ENCODE measurements around the gene PIM3.

DNA sequence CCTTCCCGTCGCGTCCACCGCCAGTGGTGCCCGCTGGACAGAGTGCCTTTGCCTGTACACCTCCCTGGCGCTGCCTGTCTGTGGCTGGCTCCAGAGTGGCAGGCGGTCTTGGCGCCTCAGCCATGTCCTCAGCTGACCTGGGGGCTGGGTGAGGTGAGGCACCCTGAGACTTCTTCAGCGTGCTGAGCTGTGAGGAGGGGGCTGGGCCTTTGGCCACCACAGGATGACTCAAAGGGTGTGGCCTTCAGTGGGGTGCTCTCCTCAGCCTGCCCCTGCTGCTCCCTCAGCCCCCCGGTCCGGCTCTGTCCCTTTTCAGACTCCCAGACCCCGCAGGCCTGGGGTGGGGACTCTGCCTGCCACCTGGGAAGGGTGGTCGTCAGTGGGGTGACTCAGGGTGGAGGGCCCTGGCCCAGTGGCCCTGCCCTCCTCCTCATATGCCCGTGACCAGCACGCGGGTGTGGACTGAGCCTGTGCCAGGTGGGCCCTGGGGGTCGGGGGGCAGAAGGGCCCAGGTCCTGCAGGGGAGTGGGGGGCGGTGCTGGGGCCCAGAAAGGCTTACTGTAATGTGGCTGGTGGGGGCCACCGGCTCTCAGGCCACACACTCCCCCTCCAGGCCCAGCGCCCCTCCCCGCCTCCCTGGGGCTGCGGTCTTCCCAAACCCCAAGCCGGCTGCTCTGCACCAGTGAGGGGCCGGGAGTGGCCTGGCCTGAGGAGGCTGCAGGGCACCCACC is 26.2 kb upstream of the PIM3 start:
- no peak for TF ChIP-seq POLR2A (IDR thresholded peaks at IDR 0.05)
- TF ChIP-seq, protein P1, sequence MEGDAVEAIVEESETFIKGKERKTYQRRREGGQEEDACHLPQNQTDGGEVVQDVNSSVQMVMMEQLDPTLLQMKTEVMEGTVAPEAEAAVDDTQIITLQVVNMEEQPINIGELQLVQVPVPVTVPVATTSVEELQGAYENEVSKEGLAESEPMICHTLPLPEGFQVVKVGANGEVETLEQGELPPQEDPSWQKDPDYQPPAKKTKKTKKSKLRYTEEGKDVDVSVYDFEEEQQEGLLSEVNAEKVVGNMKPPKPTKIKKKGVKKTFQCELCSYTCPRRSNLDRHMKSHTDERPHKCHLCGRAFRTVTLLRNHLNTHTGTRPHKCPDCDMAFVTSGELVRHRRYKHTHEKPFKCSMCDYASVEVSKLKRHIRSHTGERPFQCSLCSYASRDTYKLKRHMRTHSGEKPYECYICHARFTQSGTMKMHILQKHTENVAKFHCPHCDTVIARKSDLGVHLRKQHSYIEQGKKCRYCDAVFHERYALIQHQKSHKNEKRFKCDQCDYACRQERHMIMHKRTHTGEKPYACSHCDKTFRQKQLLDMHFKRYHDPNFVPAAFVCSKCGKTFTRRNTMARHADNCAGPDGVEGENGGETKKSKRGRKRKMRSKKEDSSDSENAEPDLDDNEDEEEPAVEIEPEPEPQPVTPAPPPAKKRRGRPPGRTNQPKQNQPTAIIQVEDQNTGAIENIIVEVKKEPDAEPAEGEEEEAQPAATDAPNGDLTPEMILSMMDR (IDR thresholded peaks at IDR 0.05): no peak
